Measurements from ENCODE around the gene CEP41.
A peak's percentile ranks its signal among the peaks of the same experiment; 100 is the strongest.
"Not testable (repeated sequence)": the region's sequence is repeated elsewhere in the genome, so short reads cannot be mapped to it uniquely, and the experiment has no call there.

Gene CEP41

GRCh38 chr7:130385600-130386066, 55.2 kb downstream of the CEP41 start:
- DNase-seq, result no peak

- no peak for DNase-seq
Observed at GRCh38 chr7:130384841-130385599, 55.8 kb downstream of the CEP41 start.

- peak; percentile 34 for DNase-seq
Observed at GRCh38 chr7:130384371-130384801, 56.4 kb downstream of the CEP41 start.

GRCh38 chr7:130383187-130383980, 57.4 kb downstream of the CEP41 start:
- no peak for DNase-seq

- DNase-seq, result no peak
Observed at GRCh38 chr7:130381468-130382312, 59.1 kb downstream of the CEP41 start.

- no peak for DNase-seq
Observed at GRCh38 chr7:130380861-130381455, 59.9 kb downstream of the CEP41 start.

- DNase-seq, result no peak
Observed at GRCh38 chr7:130379921-130380860, 60.6 kb downstream of the CEP41 start, which contains the start of gene CPA1. Gene CPA1 (plus strand): TSS chr7:130380494. CDS start chr7:130380521, 27 bp downstream.

- DNase-seq, result no peak
Observed at GRCh38 chr7:130379532-130379920, 61.3 kb downstream of the CEP41 start.

GRCh38 chr7:130379019-130379418, 61.8 kb downstream of the CEP41 start:
- no peak for DNase-seq

GRCh38 chr7:130377178-130377577, 63.6 kb downstream of the CEP41 start:
- DNase-seq, result no peak

GRCh38 chr7:130376461-130376860, 64.4 kb downstream of the CEP41 start:
- DNase-seq, result not testable (repeated sequence)

- DNase-seq, result no peak
Observed at GRCh38 chr7:130374507-130374906, 66.3 kb downstream of the CEP41 start.

GRCh38 chr7:130372402-130373165, 68.2 kb downstream of the CEP41 start:
- DNase-seq, result peak; percentile 35

- no peak for DNase-seq
Observed at GRCh38 chr7:130371046-130371445, 69.8 kb downstream of the CEP41 start.

GRCh38 chr7:130369831-130370550, 70.8 kb downstream of the CEP41 start:
- DNase-seq, result no peak

GRCh38 chr7:130369110-130369711, 71.6 kb downstream of the CEP41 start:
- DNase-seq, result peak; percentile 76

GRCh38 chr7:130367836-130368746, 72.7 kb downstream of the CEP41 start:
- peak; percentile 20 for DNase-seq

GRCh38 chr7:130367088-130367755, 73.6 kb downstream of the CEP41 start:
- DNase-seq, result no peak

All from hematopoietic multipotent progenitor cell treated with erythropoietin and hydrocortisone succinate and interleukin-3 and kit ligand, for 4 days (in vitro differentiated cells).